Transverse colon (tissue), 4 donors: ENCODE data around the gene OR11H7. TPM values are rescaled to one million over a fixed set of nuclear protein-coding genes. Genes with fewer than 3 reads are reported as not detected.
"Not testable (repeated sequence)": the region's sequence is repeated elsewhere in the genome, so short reads cannot be mapped to it uniquely, and the experiment has no call there.

ENCODE experiments used
- DNase-seq: peaks from one replicate; pipeline ENCODE4 v3.0.0-alpha.2; 2019
- H3K27ac ChIP-seq, 4 donors: fragments of 200-600 bp; sonication (generic); 2 replicates each; pipeline ENCODE4 v1.5.1; 2016 to 2018; ENCODE audit warnings: inconsistent platforms in 4 of 4
- H3K27me3 ChIP-seq: fragments of 200-600 bp; sonication (generic); 2 replicates; pipeline ENCODE4 v1.5.1; 2017; ENCODE audit warnings: inconsistent platforms
- H3K36me3 ChIP-seq, 4 donors: fragments of 200-600 bp; sonication (generic); 2 replicates each; pipeline ENCODE4 v1.5.1; 2017 to 2019; ENCODE audit warnings: inconsistent platforms in 4 of 4
- H3K4me1 ChIP-seq, 4 donors: fragments of 200-600 bp; sonication (generic); 2 replicates each; pipeline ENCODE4 v1.5.1; 2017 to 2020; ENCODE audit warnings: inconsistent platforms in 4 of 4
- H3K4me3 ChIP-seq, 4 donors: fragments of 200-600 bp; sonication (generic); 1 replicate in 1 of 4; 2 replicates in 3 of 4; pipeline versions ENCODE4 v1.5.1 to v1.6.1; 2017 to 2019; ENCODE audit warnings: inconsistent platforms in 4 of 4
- H3K9me3 ChIP-seq, 2 donors: fragments of 200-600 bp; sonication (generic); 2 replicates each; pipeline ENCODE4 v1.5.1; 2017 to 2019; ENCODE audit warnings: inconsistent platforms in 2 of 2
- CTCF ChIP-seq, 5 experiments: fragments of 200-600 bp in 3 of 5; fragments of 450-650 bp in 2 of 5; sonication (generic) in 3 of 5; IDR thresholded peaks; 1 replicate in 2 of 5; 2 replicates in 3 of 5; pipeline ENCODE4 v1.5.1; 2016 to 2017; ENCODE audit warnings: antibody characterized with exemption in 5 of 5, inconsistent platforms in 3 of 5, mild to moderate bottlenecking in 2 of 5, moderate library complexity in 1 of 5
- EP300 ChIP-seq: sonication (generic); formaldehyde crosslinking; IDR thresholded peaks from one replicate; pipeline ENCODE4 v1.6.1; 2017; ENCODE audit warnings: antibody characterized with exemption, low read depth
- POLR2A ChIP-seq: fragments of 450-650 bp; IDR thresholded peaks from one replicate; pipeline ENCODE4 v1.6.1; 2016; ENCODE audit warnings: antibody characterized with exemption, mild to moderate bottlenecking, moderate library complexity
- POLR2AphosphoS5 ChIP-seq, 3 donors: sonication (generic); formaldehyde crosslinking; IDR thresholded peaks; one replicate each; pipeline ENCODE4 v1.6.1; 2016; ENCODE audit warnings: antibody characterized with exemption in 3 of 3
- WGBS, 2 donors: methylation state at CpG; one replicate each; pipeline ENCODE4 v1.1.5; 2018; ENCODE audit warnings: low coverage in 1 of 2; 5-methylcytosine and 5-hydroxymethylcytosine counted together
- in situ Hi-C, 4 donors: fragments of 200-750 bp; cut with MboI; loops; one replicate each; pipeline versions ENCODE4 v1.15.0 to v1.15.1; 2017; ENCODE audit warnings: low sequenced_read_pairs in 3 of 4, low pct_ligation_motif_present in 1 of 4, low pct_unique_long_range_greater_than_20kb in 1 of 4
- intact Hi-C: fragments of 100-400 bp; cut with DNase I; formaldehyde crosslinking; loops from one replicate; pipeline ENCODE4 v1.15.1; 2023; ENCODE audit warnings: low total_unique reads
- total RNA-seq, 4 donors: library from RNA; depleted of rRNA; stranded (reverse); fragments of >200 nt; gene quantifications; one replicate each; pipeline ENCODE4 v1.1.0, GENCODE V29; 2016

The OR11H7 gene
- total RNA-seq, 4 donors from 2014 or later, result not detected

- TF ChIP-seq POLR2AphosphoS5 (IDR thresholded peaks at IDR 0.05) (no peak), POLR2A (no peak), EP300 (no peak), CTCF (IDR thresholded peaks at IDR 0.05) (no peak)
- H3K27ac ChIP-seq, result no peak overlapping the region
- no peaks in the 10 kb centered on the region for H3K36me3 ChIP-seq
- peaks cover 3 to 12% of the 10 kb centered on the region in 2 donors for H3K9me3 ChIP-seq
- intact Hi-C loops, result no loop called here
- no peak for DNase-seq
- 33 to 61% methylated on average over 1 of the region's 1 CpG for WGBS, 2 donors
- in situ Hi-C loops, result no loop called here
- no peak overlapping the region for H3K4me3 ChIP-seq
- no peaks in the 10 kb centered on the region for H3K27me3 ChIP-seq
- H3K4me1 ChIP-seq, result no peaks in the 10 kb centered on the region
Observed at GRCh38 chr14:20278414-20278813, 49.6 kb downstream of the OR11H7 start.

- H3K27ac ChIP-seq, H3K4me3 ChIP-seq, DNase-seq, H3K4me1 ChIP-seq, H3K36me3 ChIP-seq, H3K27me3 ChIP-seq, H3K9me3 ChIP-seq, intact Hi-C loops, in situ Hi-C loops: not testable (repeated sequence)
- WGBS, 2 donors, result 87 to 100% methylated on average over 4 to 7 of the region's 7 CpGs
Observed at GRCh38 chr14:20280265-20280664, 51.5 kb downstream of the OR11H7 start.

Other genes with a start within 250 kb of the OR11H7 start
- not detected for gene OR4Q2, start 226.8 kb upstream of the OR11H7 start, total RNA-seq
- not detected for gene OR4K14, start 209.7 kb upstream of the OR11H7 start, total RNA-seq
- not detected for gene OR4K13, start 192.9 kb upstream of the OR11H7 start, total RNA-seq
- gene OR4L1, start 168.9 kb upstream of the OR11H7 start, total RNA-seq, result not detected
- gene OR4K17, start 118.2 kb upstream of the OR11H7 start, total RNA-seq, result not detected
- not detected for gene OR4N5, start 90.2 kb upstream of the OR11H7 start, total RNA-seq
- not detected for gene OR11G2, start 38.1 kb upstream of the OR11H7 start, total RNA-seq
- gene OR11H6, start 5.3 kb upstream of the OR11H7 start, total RNA-seq, result not detected
- not detected for gene OR11H4, start 10.3 kb downstream of the OR11H7 start, total RNA-seq
- gene TTC5, start 77.0 kb downstream of the OR11H7 start, total RNA-seq, result 10 to 100 TPM in 2 of 4 donors, 1 to 10 TPM in 2; 5.6 to 14.9 (median 9.7) TPM
- gene CCNB1IP1, start 104.3 kb downstream of the OR11H7 start, total RNA-seq, result 10 to 100 TPM; 11.9 to 38.3 (median 23.9) TPM
- gene PARP2, start 114.7 kb downstream of the OR11H7 start, total RNA-seq, result 10 to 100 TPM in 2 of 4 donors, 1 to 10 TPM in 2; 4.4 to 96.5 (median 9.1) TPM
- gene TEP1, start 184.5 kb downstream of the OR11H7 start, total RNA-seq, result 100 to 1,000 TPM in 1 of 4 donors, 10 to 100 TPM in 3; 72.2 to 216 (median 79.9) TPM
- under 1 TPM in 2 of 4 donors, not detected in 2; 0.16 to 0.27 TPM for gene KLHL33, start 207.2 kb downstream of the OR11H7 start, total RNA-seq
- 100 to 1,000 TPM in 1 of 4 donors, 10 to 100 TPM in 3; 26.7 to 146 (median 64.7) TPM for gene OSGEP, start 225.8 kb downstream of the OR11H7 start, total RNA-seq
- gene APEX1, start 226.2 kb downstream of the OR11H7 start, total RNA-seq, result 100 to 1,000 TPM; 108 to 120 (median 111) TPM
- gene PIP4P1, start 232.5 kb downstream of the OR11H7 start, total RNA-seq, result 10 to 100 TPM; 18.7 to 49.4 (median 31.1) TPM
- gene PNP, start 240.4 kb downstream of the OR11H7 start, total RNA-seq, result 10 to 100 TPM; 18.9 to 62.1 (median 32.7) TPM